Mesenchymal stem cell (in vitro differentiated cells and primary cell): ENCODE data around the gene FGL2.

Source experiments
- DNase-seq: peaks from one replicate; pipeline ENCODE4 v3.0.0-alpha.2; 2013
- H2AFZ ChIP-seq: one replicate; pipeline ENCODE4 v1.6.1; 2013; ENCODE audit warnings: low read depth, mild to moderate bottlenecking, control low read depth, inconsistent platforms, low read length, moderate library complexity
- H2AK5ac ChIP-seq: 2 replicates; pipeline ENCODE4 v1.6.1; 2013; ENCODE audit warnings: low read length, moderate library complexity, mild to moderate bottlenecking, inconsistent platforms; ENCODE audit not compliant: severe bottlenecking
- H2BK120ac ChIP-seq: one replicate; pipeline ENCODE4 v1.6.1; 2013; ENCODE audit warnings: low read depth, mild to moderate bottlenecking, inconsistent platforms, low read length, moderate library complexity
- H2BK12ac ChIP-seq, 2 experiments: one replicate each; pipeline ENCODE4 v1.6.1; 2013; ENCODE audit warnings: inconsistent platforms in 2 of 2, low read length in 2 of 2, mild to moderate bottlenecking in 2 of 2, moderate library complexity in 2 of 2, control low read depth in 1 of 2
- H2BK15ac ChIP-seq: one replicate; pipeline ENCODE4 v1.6.1; 2013; ENCODE audit warnings: mild to moderate bottlenecking, low read depth, inconsistent platforms; ENCODE audit not compliant: poor library complexity, severe bottlenecking
- H2BK5ac ChIP-seq: 2 replicates; pipeline ENCODE4 v1.6.1; 2013; ENCODE audit warnings: low read depth, mild to moderate bottlenecking, low read length, control low read depth, inconsistent platforms; ENCODE audit not compliant: poor library complexity, severe bottlenecking
- H3K14ac ChIP-seq, 2 experiments: one replicate each; pipeline ENCODE4 v1.6.1; 2013; ENCODE audit warnings: inconsistent platforms in 2 of 2, low read length in 2 of 2, control low read depth in 1 of 2, mild to moderate bottlenecking in 1 of 2, moderate library complexity in 1 of 2
- H3K18ac ChIP-seq, 2 experiments: one replicate each; pipeline ENCODE4 v1.6.1; 2013; ENCODE audit warnings: inconsistent platforms in 2 of 2, low read length in 2 of 2, control low read depth in 1 of 2, low read depth in 1 of 2, mild to moderate bottlenecking in 1 of 2
- H3K23ac ChIP-seq, 2 experiments: one replicate each; pipeline ENCODE4 v1.6.1; 2013; ENCODE audit warnings: inconsistent platforms in 2 of 2, low read length in 2 of 2, mild to moderate bottlenecking in 2 of 2, moderate library complexity in 2 of 2, control low read depth in 1 of 2
- H3K27ac ChIP-seq: 2 replicates; pipeline ENCODE4 v1.5.1; 2013; ENCODE audit warnings: mild to moderate bottlenecking, moderate library complexity, low read length, control low read depth, inconsistent platforms; ENCODE audit not compliant: poor library complexity, severe bottlenecking
- H3K27me3 ChIP-seq, 2 experiments: 2 replicates each; pipeline versions ENCODE4 v1.6.1 to v1.7.0; 2013; ENCODE audit warnings: low read length in 2 of 2, mild to moderate bottlenecking in 2 of 2, moderate library complexity in 2 of 2, control low read depth in 1 of 2, inconsistent platforms in 1 of 2; ENCODE audit not compliant: control insufficient read depth in 1 of 2, insufficient read depth in 1 of 2
- H3K36me3 ChIP-seq, 2 experiments: 2 replicates each; pipeline versions ENCODE4 v1.6.1 to v1.7.0; 2013; ENCODE audit warnings: low read length in 2 of 2, control low read depth in 1 of 2, inconsistent platforms in 1 of 2, low read depth in 1 of 2, mild to moderate bottlenecking in 1 of 2; ENCODE audit not compliant: insufficient read depth in 2 of 2, control insufficient read depth in 1 of 2
- H3K4ac ChIP-seq, 2 experiments: one replicate each; pipeline ENCODE4 v1.6.1; 2013; ENCODE audit warnings: inconsistent platforms in 2 of 2, low read length in 2 of 2, mild to moderate bottlenecking in 2 of 2, moderate library complexity in 2 of 2, control low read depth in 1 of 2, low read depth in 1 of 2
- H3K4me1 ChIP-seq: 2 replicates; pipeline ENCODE4 v1.6.1; 2013; ENCODE audit warnings: low read depth, low read length, control low read depth; ENCODE audit not compliant: control insufficient read depth, insufficient read depth
- H3K4me2 ChIP-seq: 2 replicates; pipeline ENCODE4 v1.6.1; 2013; ENCODE audit warnings: low read length, mild to moderate bottlenecking, inconsistent platforms; ENCODE audit not compliant: poor library complexity, severe bottlenecking
- H3K4me3 ChIP-seq, 2 experiments: 2 replicates each; pipeline versions ENCODE4 v1.5.1 to v1.7.0; 2013; ENCODE audit warnings: low read length in 2 of 2, mild to moderate bottlenecking in 2 of 2, control low read depth in 1 of 2, low read depth in 1 of 2; ENCODE audit not compliant: insufficient read depth in 1 of 2
- H3K79me1 ChIP-seq: replicated peaks from 2 replicates; pipeline ENCODE4 v1.6.1; 2013; ENCODE audit warnings: mild to moderate bottlenecking, control low read depth, low read length, inconsistent platforms; ENCODE audit not compliant: poor library complexity, severe bottlenecking
- H3K9ac ChIP-seq: 2 replicates; pipeline ENCODE4 v1.7.0; 2013; ENCODE audit warnings: mild to moderate bottlenecking, low read length, moderate library complexity
- H3K9me3 ChIP-seq: 2 replicates; pipeline ENCODE4 v1.7.0; 2013; ENCODE audit warnings: mild to moderate bottlenecking, low read length; ENCODE audit not compliant: control insufficient read depth
- H4K8ac ChIP-seq: one replicate; pipeline ENCODE4 v1.6.1; 2013; ENCODE audit warnings: inconsistent platforms, mild to moderate bottlenecking, low read length, moderate library complexity
- H4K91ac ChIP-seq: one replicate; pipeline ENCODE4 v1.6.1; 2013; ENCODE audit warnings: mild to moderate bottlenecking, low read length, inconsistent platforms
- WGBS: methylation state at CpG from one replicate; pipeline ENCODE4 v1.1.7; 2013; ENCODE audit warnings: mixed read lengths; 5-methylcytosine and 5-hydroxymethylcytosine counted together

The FGL2 gene

GRCh38 chr7:77184990-77185389 lies 14.6 kb downstream of the FGL2 start:
- no peaks in the 10 kb centered on the region for H3K4me1 ChIP-seq

GRCh38 chr7:77184463-77184862 lies 15.2 kb downstream of the FGL2 start:
- Histone ChIP-seq H4K91ac (no peak overlapping the region), H2AFZ (no peak overlapping the region), H3K14ac (no peak overlapping the region), H2BK120ac (no peak overlapping the region), H2BK12ac (no peak overlapping the region), H2AK5ac (no peak overlapping the region), H3K36me3 (no peaks in the 10 kb centered on the region), H3K27me3 (no peaks in the 10 kb centered on the region), H3K79me1 (no peaks in the 10 kb centered on the region), H4K8ac (no peak overlapping the region), H3K27ac (no peak overlapping the region), H3K4ac (no peak overlapping the region), H3K9me3 (no peaks in the 10 kb centered on the region), H3K18ac (no peak overlapping the region), H3K4me3 (no peak overlapping the region), H2BK5ac (no peak overlapping the region), H3K4me2 (no peak overlapping the region), H3K9ac (peak overlapping the region; percentile 53), H2BK15ac (no peak overlapping the region), H3K4me1 (no peaks in the 10 kb centered on the region), H3K23ac (no peak overlapping the region)
- DNase-seq = peak; percentile 32

More at GRCh38 chr7:77184990-77185389, 14.6 kb downstream of the FGL2 start:
- Histone ChIP-seq H3K79me1 (no peaks in the 10 kb centered on the region), H3K4ac (no peak overlapping the region), H4K8ac (no peak overlapping the region), H2BK12ac (no peak overlapping the region), H3K9me3 (no peaks in the 10 kb centered on the region), H2BK120ac (no peak overlapping the region), H3K4me2 (no peak overlapping the region), H3K9ac (peak overlapping the region; percentile 53), H3K4me3 (no peak overlapping the region), H4K91ac (no peak overlapping the region), H3K14ac (no peak overlapping the region), H3K36me3 (no peaks in the 10 kb centered on the region), H2BK15ac (no peak overlapping the region), H3K18ac (no peak overlapping the region), H3K27me3 (no peaks in the 10 kb centered on the region), H2AFZ (no peak overlapping the region), H3K23ac (no peak overlapping the region), H2BK5ac (no peak overlapping the region), H3K27ac (no peak overlapping the region), H2AK5ac (no peak overlapping the region)
- DNase-seq = peak; percentile 29
- WGBS = no CpG with 5 or more reads among the region's 3 CpGs

GRCh38 chr7:77182261-77182660 lies 17.4 kb downstream of the FGL2 start:
- Histone ChIP-seq H2BK120ac (no peak overlapping the region), H3K79me1 (no peaks in the 10 kb centered on the region)
- WGBS = 100% methylated on average over 1 of the region's 1 CpG

GRCh38 chr7:77181734-77182133 lies 17.9 kb downstream of the FGL2 start:
- H3K4ac ChIP-seq = no peak overlapping the region
- no peak overlapping the region for H2AK5ac ChIP-seq
- no peaks in the 10 kb centered on the region for H3K9me3 ChIP-seq
- no peak overlapping the region for H4K8ac ChIP-seq
- no peak overlapping the region for H2AFZ ChIP-seq
- H3K23ac ChIP-seq = no peak overlapping the region
- H3K36me3 ChIP-seq = no peaks in the 10 kb centered on the region
- no peak overlapping the region for H3K14ac ChIP-seq
- H3K4me1 ChIP-seq = no peaks in the 10 kb centered on the region
- H3K4me3 ChIP-seq = no peak overlapping the region
- no peak overlapping the region for H3K18ac ChIP-seq
- no peak overlapping the region for H2BK12ac ChIP-seq
- H2BK15ac ChIP-seq = no peak overlapping the region
- H3K27ac ChIP-seq = no peak overlapping the region
- H3K9ac ChIP-seq = no peak overlapping the region
- no peaks in the 10 kb centered on the region for H3K79me1 ChIP-seq
- H4K91ac ChIP-seq = no peak overlapping the region
- WGBS = 85% methylated on average over 3 of the region's 3 CpGs
- DNase-seq = no peak
- no peaks in the 10 kb centered on the region for H3K27me3 ChIP-seq
- no peak overlapping the region for H2BK120ac ChIP-seq
- H2BK5ac ChIP-seq = no peak overlapping the region
- H3K4me2 ChIP-seq = no peak overlapping the region

More at GRCh38 chr7:77182261-77182660, 17.4 kb downstream of the FGL2 start:
- no peak overlapping the region for H3K23ac ChIP-seq
- no peak overlapping the region for H2AK5ac ChIP-seq
- H3K4me3 ChIP-seq = no peak overlapping the region
- no peak overlapping the region for H2BK12ac ChIP-seq
- no peak overlapping the region for H2AFZ ChIP-seq
- H3K27me3 ChIP-seq = no peaks in the 10 kb centered on the region
- H4K8ac ChIP-seq = no peak overlapping the region
- H3K9ac ChIP-seq = no peak overlapping the region
- no peak overlapping the region for H3K27ac ChIP-seq
- no peak for DNase-seq
- H2BK15ac ChIP-seq = no peak overlapping the region
- H3K9me3 ChIP-seq = no peaks in the 10 kb centered on the region
- no peak overlapping the region for H2BK5ac ChIP-seq
- no peak overlapping the region for H4K91ac ChIP-seq
- H3K4ac ChIP-seq = no peak overlapping the region
- H3K4me1 ChIP-seq = no peaks in the 10 kb centered on the region
- no peaks in the 10 kb centered on the region for H3K36me3 ChIP-seq
- H3K14ac ChIP-seq = no peak overlapping the region
- H3K4me2 ChIP-seq = no peak overlapping the region
- H3K18ac ChIP-seq = no peak overlapping the region
